ENCODE results near the gene BCL7C. TPM values are rescaled to one million over a fixed set of nuclear protein-coding genes. Genes with fewer than 3 reads are reported as not detected.
"Not testable (repeated sequence)": the region's sequence is repeated elsewhere in the genome, so short reads cannot be mapped to it uniquely, and the experiment has no call there.

Gene BCL7C
- total RNA-seq, 1 donor from 2014 or later, result 43.9 TPM

- Mint-ChIP-seq H3K27me3 (ENCODE audit: low read depth) (no peaks in the 10 kb centered on the region), H3K4me1 (peaks cover 41% of the 10 kb centered on the region), H3K4me3 (peak within 1 kb of the TSS; percentile 88), H3K9me3 (no peaks in the 10 kb centered on the region), H3K36me3 (peaks cover 2% of the 10 kb centered on the region), H3K27ac (peak within 1 kb of the TSS; percentile 100)
- DNase-seq (ENCODE audit: low spot score in 2 of 2, unreplicated experiment in 2 of 2), result peak; percentile 76 to 87
- TF ChIP-seq CTCF (IDR thresholded peaks at IDR 0.05; ENCODE audit: unreplicated experiment), result no peak
Measured at GRCh38 chr16:30896261-30896888, 2.5 kb upstream of the BCL7C start, which contains the start of gene CTF1. TSS of gene CTF1 (plus strand) at chr16:30896614. CDS start at chr16:30896644, 30 bp downstream.

GRCh38 chr16:30895627-30896260 lies 1.9 kb upstream of the BCL7C start:
- peaks cover 41% of the 10 kb centered on the region for H3K4me1 Mint-ChIP-seq
- H3K4me3 Mint-ChIP-seq, result peak overlapping the region; percentile 88
- peaks cover 3% of the 10 kb centered on the region for H3K36me3 Mint-ChIP-seq
- TF ChIP-seq CTCF (IDR thresholded peaks at IDR 0.05; ENCODE audit: unreplicated experiment), result no peak
- H3K27ac Mint-ChIP-seq, result peak overlapping the region; percentile 100
- H3K27me3 Mint-ChIP-seq (ENCODE audit: low read depth), result no peaks in the 10 kb centered on the region
- no peaks in the 10 kb centered on the region for H3K9me3 Mint-ChIP-seq
- no peak for DNase-seq (ENCODE audit: low spot score in 2 of 2, unreplicated experiment in 2 of 2)

GRCh38 chr16:30894540-30895368 lies 877 bp upstream of the BCL7C start:
- Mint-ChIP-seq H3K4me1 (peaks cover 42% of the 10 kb centered on the region), H3K9me3 (no peaks in the 10 kb centered on the region), H3K36me3 (peaks cover 6% of the 10 kb centered on the region), H3K27me3 (ENCODE audit: low read depth) (no peaks in the 10 kb centered on the region), H3K4me3 (peak overlapping the region; percentile 65), H3K27ac (peak overlapping the region; percentile 100)
- TF ChIP-seq CTCF (IDR thresholded peaks at IDR 0.05; ENCODE audit: unreplicated experiment), result no peak
- no peak for DNase-seq (ENCODE audit: low spot score in 2 of 2, unreplicated experiment in 2 of 2)

- Mint-ChIP-seq H3K36me3 (peaks cover 15% of the 10 kb centered on the region), H3K4me1 (peaks cover 43% of the 10 kb centered on the region), H3K4me3 (peak overlapping the region; percentile 80), H3K27ac (peak overlapping the region; percentile 94), H3K27me3 (ENCODE audit: low read depth) (no peaks in the 10 kb centered on the region), H3K9me3 (no peaks in the 10 kb centered on the region)
- DNase-seq (ENCODE audit: low spot score in 2 of 2, unreplicated experiment in 2 of 2), result peak in 1 of 2 experiments; percentile 46
- TF ChIP-seq CTCF (IDR thresholded peaks at IDR 0.05; ENCODE audit: unreplicated experiment), result no peak
Measured at GRCh38 chr16:30893417-30893743, 497 bp downstream of the BCL7C start.

GRCh38 chr16:30892670-30893416 lies 1.0 kb downstream of the BCL7C start:
- Mint-ChIP-seq H3K4me1 (peaks cover 43% of the 10 kb centered on the region), H3K27me3 (ENCODE audit: low read depth) (no peaks in the 10 kb centered on the region), H3K4me3 (peak overlapping the region; percentile 80), H3K27ac (peak overlapping the region; percentile 94), H3K36me3 (peaks cover 15% of the 10 kb centered on the region), H3K9me3 (no peaks in the 10 kb centered on the region)
- no peak for TF ChIP-seq CTCF (IDR thresholded peaks at IDR 0.05; ENCODE audit: unreplicated experiment)
- DNase-seq (ENCODE audit: low spot score in 2 of 2, unreplicated experiment in 2 of 2), result no peak

- not testable (repeated sequence) for H3K9me3 Mint-ChIP-seq; H3K27ac Mint-ChIP-seq; H3K4me3 Mint-ChIP-seq; DNase-seq (ENCODE audit: low spot score in 2 of 2, unreplicated experiment in 2 of 2); H3K27me3 Mint-ChIP-seq (ENCODE audit: low read depth)
- Mint-ChIP-seq H3K4me1 (peaks cover 33% of the 10 kb centered on the region), H3K36me3 (peaks cover 21% of the 10 kb centered on the region)
Measured at GRCh38 chr16:30891043-30891823, 2.6 kb downstream of the BCL7C start.
